Mesothelial cell of epicardium (in vitro differentiated cells): ENCODE measurements around the gene MRPL17. TPM values are rescaled to one million over a fixed set of nuclear protein-coding genes. Genes with fewer than 3 reads are reported as not detected.
"Not testable (repeated sequence)": the region's sequence is repeated elsewhere in the genome, so short reads cannot be mapped to it uniquely, and the experiment has no call there.

Source experiments
- DNase-seq, 2 experiments: peaks; one replicate each; pipeline ENCODE4 v3.0.0; 2021; ENCODE audit warnings: low spot score in 2 of 2; ENCODE audit not compliant: unreplicated experiment in 2 of 2
- H3K27ac Mint-ChIP-seq: 2 replicates; pipeline ENCODE4 v1.8.0; 2021; ENCODE audit warnings: mixed read lengths
- H3K27me3 Mint-ChIP-seq: 2 replicates; pipeline ENCODE4 v1.8.0; 2021; ENCODE audit warnings: low read depth, mixed read lengths
- H3K36me3 Mint-ChIP-seq: 2 replicates; pipeline ENCODE4 v1.8.0; 2021; ENCODE audit warnings: mixed read lengths
- H3K4me1 Mint-ChIP-seq: 2 replicates; pipeline ENCODE4 v1.8.0; 2021; ENCODE audit warnings: mixed read lengths
- H3K4me3 Mint-ChIP-seq: 2 replicates; pipeline ENCODE4 v1.8.0; 2021; ENCODE audit warnings: mild to moderate bottlenecking, moderate library complexity, mixed read lengths
- H3K9me3 Mint-ChIP-seq: 2 replicates; pipeline ENCODE4 v1.8.0; 2021; ENCODE audit warnings: mixed read lengths
- CTCF ChIP-seq: fragments of 200-600 bp; sonication (generic); IDR thresholded peaks from one replicate; pipeline ENCODE4 v1.5.0; 2021; ENCODE audit warnings: antibody characterized with exemption; ENCODE audit not compliant: unreplicated experiment
- total RNA-seq: library from RNA; stranded (reverse); gene quantifications from 3 replicates; pipeline ENCODE4 v1.2.1, GENCODE V29; 2021

MRPL17 gene
- total RNA-seq, 1 donor from 2014 or later: 41.6 TPM

DNA sequence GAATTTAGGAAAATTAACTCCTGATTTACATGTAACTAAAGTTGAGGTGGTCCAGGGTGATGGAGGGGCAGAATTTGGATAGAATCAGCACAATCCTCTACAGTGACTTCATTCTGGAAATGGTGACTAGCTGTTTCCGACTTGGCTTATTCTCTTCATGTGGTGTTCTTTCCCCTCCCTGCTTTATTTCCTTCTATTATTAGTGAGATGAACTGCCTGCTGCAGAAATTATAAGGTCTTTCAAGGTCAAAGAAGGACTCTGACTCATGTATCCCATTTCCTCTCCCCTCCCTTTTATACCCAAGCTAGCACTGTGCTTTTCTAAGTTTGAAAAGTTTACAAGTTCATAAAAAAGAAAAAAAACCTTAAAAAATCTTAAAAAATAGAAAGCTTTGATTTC lies 12.2 kb upstream of the MRPL17 start:
- H3K27ac Mint-ChIP-seq: no peak overlapping the region
- no peak for TF ChIP-seq CTCF
- no peaks in the 10 kb centered on the region for H3K36me3 Mint-ChIP-seq
- peaks cover 12% of the 10 kb centered on the region for H3K4me1 Mint-ChIP-seq
- DNase-seq: no peak
- peaks cover 3% of the 10 kb centered on the region for H3K27me3 Mint-ChIP-seq
- no peak overlapping the region for H3K4me3 Mint-ChIP-seq
- H3K9me3 Mint-ChIP-seq: no peaks in the 10 kb centered on the region

GRCh38 chr11:6694229-6694535 lies 11.0 kb upstream of the MRPL17 start:
- no peaks in the 10 kb centered on the region for H3K27me3 Mint-ChIP-seq
- TF ChIP-seq CTCF: no peak
- peaks cover 5% of the 10 kb centered on the region for H3K9me3 Mint-ChIP-seq
- peak overlapping the region; percentile 16 for H3K27ac Mint-ChIP-seq
- no peaks in the 10 kb centered on the region for H3K36me3 Mint-ChIP-seq
- no peak overlapping the region for H3K4me3 Mint-ChIP-seq
- no peak for DNase-seq
- H3K4me1 Mint-ChIP-seq: peaks cover 12% of the 10 kb centered on the region

DNA sequence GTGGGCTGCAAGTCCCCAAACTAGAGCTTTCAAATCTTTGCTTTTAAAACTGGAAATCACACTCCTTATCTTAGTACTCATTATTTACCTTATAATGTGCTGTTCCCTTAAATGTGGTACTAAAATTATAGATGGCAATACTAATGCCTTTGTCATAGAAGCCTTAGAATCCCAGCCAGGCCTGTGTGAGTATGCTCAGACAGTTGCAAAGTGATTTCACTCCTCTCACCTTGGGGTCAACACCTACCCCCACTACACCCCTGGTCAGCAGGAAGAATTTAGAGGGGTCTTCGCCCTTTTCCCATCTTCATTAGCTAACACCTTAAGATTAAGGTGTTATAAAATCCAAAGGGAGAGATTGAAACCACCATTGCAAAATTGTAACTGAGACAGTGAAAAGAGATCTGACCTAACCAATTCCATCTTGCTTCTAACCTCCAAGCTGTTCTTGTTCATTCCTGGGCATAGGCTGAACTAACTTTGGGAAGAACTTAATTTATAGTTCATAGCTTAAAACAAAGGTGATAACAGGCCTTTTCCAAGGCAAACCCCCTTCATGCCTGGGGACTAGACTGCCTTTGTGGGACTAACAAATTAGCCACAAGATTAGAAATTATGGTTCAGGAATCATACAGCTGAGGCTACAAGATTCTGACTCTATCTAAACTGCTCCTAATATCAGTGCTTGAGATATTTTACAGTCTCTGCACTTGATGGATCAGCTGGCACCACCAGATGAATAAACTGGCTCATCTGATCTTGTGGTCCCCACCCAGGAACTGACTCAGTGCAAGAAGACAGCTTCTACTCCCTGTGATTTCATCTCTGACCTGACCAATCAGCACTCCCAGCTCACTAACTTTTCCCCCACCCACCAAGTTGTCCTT lies 10.4 kb upstream of the MRPL17 start:
- DNase-seq: no peak
- Mint-ChIP-seq H3K4me1 (peaks cover 12% of the 10 kb centered on the region), H3K4me3 (no peak overlapping the region), H3K36me3 (no peaks in the 10 kb centered on the region), H3K9me3 (peaks cover 7% of the 10 kb centered on the region), H3K27ac (peak overlapping the region; percentile 16), H3K27me3 (no peaks in the 10 kb centered on the region)
- no peak for TF ChIP-seq CTCF

DNA sequence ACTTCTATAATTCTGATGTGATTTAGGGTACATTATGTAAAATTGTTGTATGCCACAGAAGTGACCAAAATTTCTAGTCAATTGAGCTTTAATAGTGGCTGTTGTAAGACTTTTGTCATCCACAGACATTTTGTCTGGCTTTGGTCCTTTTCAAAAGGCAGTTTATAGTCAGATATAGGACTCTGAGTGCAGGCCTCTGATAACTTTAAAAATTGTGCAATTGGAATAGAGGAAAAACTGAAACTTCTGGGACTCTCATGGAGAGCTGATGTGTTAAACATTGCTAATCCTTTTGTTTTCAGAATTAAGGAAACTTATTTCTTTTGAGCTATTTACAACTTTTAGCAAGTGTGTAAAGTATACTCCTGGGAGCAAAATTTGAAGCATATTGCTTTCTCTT lies 9.0 kb upstream of the MRPL17 start:
- DNase-seq: no peak
- H3K9me3 Mint-ChIP-seq: peaks cover 7% of the 10 kb centered on the region
- peaks cover 12% of the 10 kb centered on the region for H3K4me1 Mint-ChIP-seq
- no peak overlapping the region for H3K27ac Mint-ChIP-seq
- no peaks in the 10 kb centered on the region for H3K36me3 Mint-ChIP-seq
- no peak overlapping the region for H3K4me3 Mint-ChIP-seq
- no peak for TF ChIP-seq CTCF
- no peaks in the 10 kb centered on the region for H3K27me3 Mint-ChIP-seq

DNA sequence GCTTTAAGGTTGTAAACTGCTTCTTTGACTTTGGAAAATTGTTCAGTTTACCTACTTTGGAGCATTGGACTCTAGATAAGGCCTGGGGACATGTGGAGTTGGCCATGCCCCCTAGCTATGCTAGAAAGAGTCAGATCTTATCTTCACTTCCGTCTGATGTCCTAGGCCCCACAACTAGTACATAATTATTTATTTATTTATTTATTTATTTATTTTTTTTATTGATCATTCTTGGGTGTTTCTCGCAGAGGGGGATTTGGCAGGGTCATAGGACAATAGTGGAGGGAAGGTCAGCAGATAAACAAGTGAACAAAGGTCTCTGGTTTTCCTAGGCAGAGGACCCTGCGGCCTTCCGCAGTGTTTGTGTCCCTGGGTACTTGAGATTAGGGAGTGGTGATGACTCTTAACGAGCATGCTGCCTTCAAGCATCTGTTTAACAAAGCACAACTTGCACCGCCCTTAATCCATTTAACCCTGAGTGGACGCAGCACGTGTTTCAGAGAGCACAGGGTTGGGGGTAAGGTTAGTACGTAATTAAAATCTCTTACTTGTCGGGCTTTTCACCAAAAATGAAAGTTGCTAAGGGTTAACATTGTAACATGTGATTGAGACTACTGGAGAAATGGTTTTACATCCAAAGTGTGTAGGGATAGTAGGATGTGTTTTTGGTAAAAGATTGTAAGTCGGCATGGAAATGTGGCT lies 7.4 kb upstream of the MRPL17 start:
- peaks cover 12% of the 10 kb centered on the region for H3K4me1 Mint-ChIP-seq
- H3K27me3 Mint-ChIP-seq, H3K4me3 Mint-ChIP-seq, DNase-seq, H3K9me3 Mint-ChIP-seq, H3K27ac Mint-ChIP-seq, H3K36me3 Mint-ChIP-seq: not testable (repeated sequence)

DNA sequence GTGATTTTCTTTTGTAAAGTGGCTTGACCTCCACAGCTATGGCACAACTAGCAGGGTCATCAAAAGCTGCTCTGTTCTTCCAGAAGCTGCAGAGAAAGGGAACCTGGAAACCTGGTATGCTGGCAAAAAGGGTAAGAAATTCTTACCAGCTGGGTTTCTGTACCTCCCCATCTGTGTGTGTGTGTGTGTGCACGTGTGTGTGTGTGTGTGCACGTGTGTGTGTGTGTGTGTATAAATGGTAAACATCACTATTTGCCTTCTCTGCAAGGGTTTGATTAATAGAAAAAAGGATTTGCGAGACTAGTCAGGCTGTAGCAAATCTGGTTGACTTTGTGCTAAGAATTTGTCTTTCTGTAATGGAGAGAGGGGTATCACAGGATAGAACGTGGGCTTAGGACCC lies 4.7 kb upstream of the MRPL17 start:
- peaks cover 9% of the 10 kb centered on the region for H3K4me1 Mint-ChIP-seq
- no peak overlapping the region for H3K4me3 Mint-ChIP-seq
- H3K9me3 Mint-ChIP-seq: peaks cover 7% of the 10 kb centered on the region
- no peak for DNase-seq
- no peak for TF ChIP-seq CTCF
- H3K36me3 Mint-ChIP-seq: no peaks in the 10 kb centered on the region
- H3K27me3 Mint-ChIP-seq: no peaks in the 10 kb centered on the region
- no peak overlapping the region for H3K27ac Mint-ChIP-seq
